PFSK-1 (cell line): ENCODE data around the gene ALMS1.

ENCODE experiments used
- SIN3A ChIP-seq: IDR thresholded peaks from 2 replicates; pipeline ENCODE4 v1.6.1; 2012; ENCODE audit warnings: mild to moderate bottlenecking, low read length, moderate library complexity, borderline replicate concordance; ENCODE audit not compliant: insufficient read depth
- TF ChIP-seq, protein P1 (sequence below), 2 experiments: IDR thresholded peaks; 2 replicates each; pipeline versions ENCODE4 v1.6.1 to v1.8.0; 2011 to 2012; ENCODE audit warnings: low read depth in 2 of 2, low read length in 2 of 2, control low read depth in 1 of 2, inconsistent platforms in 1 of 2, mild to moderate bottlenecking in 1 of 2, moderate library complexity in 1 of 2; ENCODE audit not compliant: insufficient read depth in 1 of 2

DNA sequence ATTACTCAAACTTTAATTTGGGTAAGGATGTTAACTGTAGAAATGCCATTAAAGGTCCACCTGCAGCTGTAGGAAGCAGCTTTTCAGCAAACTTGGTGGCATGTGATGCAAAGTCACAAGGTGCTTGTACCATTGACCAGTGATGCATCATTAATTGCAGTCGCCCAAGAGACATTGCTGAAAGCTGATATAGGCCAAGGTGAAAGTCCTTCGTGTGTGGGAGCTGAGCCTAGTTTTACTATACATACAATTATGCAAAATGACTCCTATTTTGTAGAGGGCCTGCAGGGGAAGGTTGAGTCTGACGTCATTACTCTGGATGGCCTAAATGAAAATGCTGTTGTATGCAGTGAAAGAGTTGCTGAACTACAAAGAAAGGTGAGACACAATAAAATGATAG lies 40.5 kb downstream of the ALMS1 start:
- TF ChIP-seq, protein P1, sequence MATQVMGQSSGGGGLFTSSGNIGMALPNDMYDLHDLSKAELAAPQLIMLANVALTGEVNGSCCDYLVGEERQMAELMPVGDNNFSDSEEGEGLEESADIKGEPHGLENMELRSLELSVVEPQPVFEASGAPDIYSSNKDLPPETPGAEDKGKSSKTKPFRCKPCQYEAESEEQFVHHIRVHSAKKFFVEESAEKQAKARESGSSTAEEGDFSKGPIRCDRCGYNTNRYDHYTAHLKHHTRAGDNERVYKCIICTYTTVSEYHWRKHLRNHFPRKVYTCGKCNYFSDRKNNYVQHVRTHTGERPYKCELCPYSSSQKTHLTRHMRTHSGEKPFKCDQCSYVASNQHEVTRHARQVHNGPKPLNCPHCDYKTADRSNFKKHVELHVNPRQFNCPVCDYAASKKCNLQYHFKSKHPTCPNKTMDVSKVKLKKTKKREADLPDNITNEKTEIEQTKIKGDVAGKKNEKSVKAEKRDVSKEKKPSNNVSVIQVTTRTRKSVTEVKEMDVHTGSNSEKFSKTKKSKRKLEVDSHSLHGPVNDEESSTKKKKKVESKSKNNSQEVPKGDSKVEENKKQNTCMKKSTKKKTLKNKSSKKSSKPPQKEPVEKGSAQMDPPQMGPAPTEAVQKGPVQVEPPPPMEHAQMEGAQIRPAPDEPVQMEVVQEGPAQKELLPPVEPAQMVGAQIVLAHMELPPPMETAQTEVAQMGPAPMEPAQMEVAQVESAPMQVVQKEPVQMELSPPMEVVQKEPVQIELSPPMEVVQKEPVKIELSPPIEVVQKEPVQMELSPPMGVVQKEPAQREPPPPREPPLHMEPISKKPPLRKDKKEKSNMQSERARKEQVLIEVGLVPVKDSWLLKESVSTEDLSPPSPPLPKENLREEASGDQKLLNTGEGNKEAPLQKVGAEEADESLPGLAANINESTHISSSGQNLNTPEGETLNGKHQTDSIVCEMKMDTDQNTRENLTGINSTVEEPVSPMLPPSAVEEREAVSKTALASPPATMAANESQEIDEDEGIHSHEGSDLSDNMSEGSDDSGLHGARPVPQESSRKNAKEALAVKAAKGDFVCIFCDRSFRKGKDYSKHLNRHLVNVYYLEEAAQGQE (IDR thresholded peaks at IDR 0.05; ENCODE audit: insufficient read depth in 1 of 2, low read depth in 2 of 2, low read length in 2 of 2), result no peak
- TF ChIP-seq SIN3A, result no peak
